Measurements from ENCODE around the gene CYP27A1. TPM values are rescaled to one million over a fixed set of nuclear protein-coding genes. Genes with fewer than 3 reads are reported as not detected.

Gene CYP27A1
- total and polyA plus RNA-seq, 2 of the 4 experiments (the other 2 are of a cell fraction), result 5.2 to 5.3 TPM

- H4K8ac ChIP-seq (ENCODE audit: low read depth in 2 of 2, low read length in 2 of 2), result no peak overlapping the region
- no peak overlapping the region for H2BK20ac ChIP-seq (ENCODE audit: low read depth, low read length)
- peaks cover 41% of the 10 kb centered on the region for H3K36me3 ChIP-seq (ENCODE audit: control insufficient read depth, insufficient read depth, low read length)
- intact Hi-C loops (cut with micrococcal nuclease) (no loop called here), in situ Hi-C loops (cut with MboI; ENCODE audit: low sequenced_read_pairs) (no loop called here), dilution Hi-C loops (cut with HindIII; ENCODE audit: low sequenced_read_pairs, unreplicated experiment) (no loop called here)
- WGBS, 2 experiments (ENCODE audit: extremely low coverage in 2 of 2, insufficient read length in 1 of 2), result 90% methylated on average over 4 of the region's 10 CpGs; no CpG with 5 or more reads in 1 of the 2 experiments
- no peaks in the 10 kb centered on the region for H4K20me1 ChIP-seq (ENCODE audit: insufficient read depth, low read length)
- no peak overlapping the region for H3K56ac ChIP-seq (ENCODE audit: extremely low read depth, insufficient read depth, low read length)
- H2AK5ac ChIP-seq (ENCODE audit: low read depth, low read length), result no peak overlapping the region
- no TSS peak for BruUV-seq (replicated peaks)
- no peak overlapping the region for H2BK120ac ChIP-seq (ENCODE audit: low read depth, low read length)
- no peak overlapping the region for H2BK5ac ChIP-seq (ENCODE audit: low read depth, low read length, poor library complexity, severe bottlenecking)
- no peak overlapping the region for H3K23ac ChIP-seq (ENCODE audit: low read depth, low read length)
- no peaks in the 10 kb centered on the region for H3K27me3 ChIP-seq (ENCODE audit: control insufficient read depth, insufficient read depth, low read length)
- ATAC-seq (ENCODE audit: low read depth), result no peak
- H3K4ac ChIP-seq (ENCODE audit: low read depth, low read length), result no peak overlapping the region
- H3K9me1 ChIP-seq (ENCODE audit: insufficient read depth, low read length), result no peaks in the 10 kb centered on the region; the same call in 1 of the 2 replicates
- no peaks in the 10 kb centered on the region for H3K9me3 ChIP-seq (ENCODE audit: control insufficient read depth, insufficient read depth, low read length)
- no peak overlapping the region for H3K4me3 ChIP-seq (ENCODE audit: insufficient read depth, low read depth, low read length)
- H2AFZ ChIP-seq (replicated peaks; ENCODE audit: low read length, poor library complexity), result no peak overlapping the region
- no peak overlapping the region for H3K4me2 ChIP-seq (ENCODE audit: low read depth, low read length)
- no peak overlapping the region for H3K9ac ChIP-seq (ENCODE audit: low read depth, low read length)
- CTCF ChIA-PET, result no interaction called here
- no peak overlapping the region for H4K91ac ChIP-seq (ENCODE audit: insufficient read depth, low read depth, low read length)
- no peaks in the 10 kb centered on the region for H3K79me1 ChIP-seq (ENCODE audit: low read depth in 1 of 2, low read length in 2 of 2)
- no peak overlapping the region for H3K14ac ChIP-seq (replicated peaks; ENCODE audit: low read depth, low read length)
- no peak for TF ChIP-seq ELK1 (IDR thresholded peaks at IDR 0.05; ENCODE audit: borderline replicate concordance, low read depth, low read length)
- no peak for TF ChIP-seq POLR2A (IDR thresholded peaks at IDR 0.05; ENCODE audit: low read depth, low read length)
- no peak overlapping the region for H3K27ac ChIP-seq (ENCODE audit: insufficient read depth, low read length)
- H3K4me1 ChIP-seq (ENCODE audit: control insufficient read depth, insufficient read depth, low read length), result no peaks in the 10 kb centered on the region
- H4K5ac ChIP-seq (ENCODE audit: low read depth, low read length), result no peak overlapping the region
- no peak overlapping the region for H2AK9ac ChIP-seq (replicated peaks; ENCODE audit: low read depth, low read length, poor library complexity)
- DNase-seq, result no peak
- H2BK15ac ChIP-seq (ENCODE audit: low read depth, low read length), result no peak overlapping the region
- no peak overlapping the region for H3K18ac ChIP-seq (ENCODE audit: low read depth, low read length)
- POLR2A ChIA-PET (ENCODE audit: unreplicated experiment), result no interaction called here
Observed at GRCh38 chr2:218755567-218756404, 26.2 kb upstream of the CYP27A1 start.

All from IMR-90 (cell line).